NOMO-1 (cell line): ENCODE data around the gene GSTCD.
"Not testable (repeated sequence)": the region's sequence is repeated elsewhere in the genome, so short reads cannot be mapped to it uniquely, and the experiment has no call there.

Experiments
- DNase-seq, 2 experiments: peaks; one replicate each; lab custom pipeline; 2025; ENCODE audit not compliant: unreplicated experiment in 2 of 2; lab: John Stamatoyannopoulos, UW

GSTCD gene

GRCh38 chr4:105714071-105714521 is 5.5 kb downstream of the GSTCD start:
- DNase-seq = peak; percentile 50 to 77

- peak in 1 of 2 experiments; percentile 3 for DNase-seq
Measured at GRCh38 chr4:105714932-105715331, 6.3 kb downstream of the GSTCD start.

- DNase-seq = peak in 1 of 2 experiments; percentile 16
Measured at GRCh38 chr4:105715692-105716278, 7.2 kb downstream of the GSTCD start.

GRCh38 chr4:105719204-105719603 is 10.6 kb downstream of the GSTCD start:
- no peak for DNase-seq

- no peak for DNase-seq
Measured at GRCh38 chr4:105725623-105726022, 17.0 kb downstream of the GSTCD start.

GRCh38 chr4:105729895-105730294 is 21.3 kb downstream of the GSTCD start:
- DNase-seq = not testable (repeated sequence)

- not testable (repeated sequence) for DNase-seq
Measured at GRCh38 chr4:105735217-105735616, 26.6 kb downstream of the GSTCD start.

- DNase-seq = no peak
Measured at GRCh38 chr4:105741548-105741947, 33.0 kb downstream of the GSTCD start.

- no peak for DNase-seq
Measured at GRCh38 chr4:105748222-105748621, 39.6 kb downstream of the GSTCD start.

GRCh38 chr4:105751718-105752299 is 43.2 kb downstream of the GSTCD start:
- no peak for DNase-seq

- DNase-seq = no peak
Measured at GRCh38 chr4:105753361-105753760, 44.8 kb downstream of the GSTCD start.

GRCh38 chr4:105755375-105755774 is 46.8 kb downstream of the GSTCD start:
- DNase-seq = no peak

- DNase-seq = no peak
Measured at GRCh38 chr4:105758958-105759357, 50.4 kb downstream of the GSTCD start.

GRCh38 chr4:105765690-105766407 is 57.3 kb downstream of the GSTCD start:
- DNase-seq = no peak

GRCh38 chr4:105767579-105767978 is 59.0 kb downstream of the GSTCD start:
- DNase-seq = no peak

- not testable (repeated sequence) for DNase-seq
Measured at GRCh38 chr4:105770524-105770923, 61.9 kb downstream of the GSTCD start.

GRCh38 chr4:105772065-105772464 is 63.5 kb downstream of the GSTCD start:
- DNase-seq = not testable (repeated sequence)

- not testable (repeated sequence) for DNase-seq
Measured at GRCh38 chr4:105775760-105776415, 67.3 kb downstream of the GSTCD start.

GRCh38 chr4:105780176-105780575 is 71.6 kb downstream of the GSTCD start:
- no peak for DNase-seq

- DNase-seq = no peak
Measured at GRCh38 chr4:105784761-105785160, 76.2 kb downstream of the GSTCD start.

GRCh38 chr4:105785792-105786191 is 77.2 kb downstream of the GSTCD start:
- DNase-seq = no peak
